Testis (tissue), 2 donors: ENCODE data around the gene SRP19.

Experiments
- POLR2A ChIP-seq: fragments of 450-650 bp; IDR thresholded peaks from one replicate; pipeline ENCODE4 v1.6.1; 2017; ENCODE audit warnings: antibody characterized with exemption, mild to moderate bottlenecking, moderate library complexity
- TF ChIP-seq, protein P1 (sequence below), 3 experiments: fragments of 450-650 bp in 2 of 3; fragments of 200-600 bp in 1 of 3; sonication (generic) in 1 of 3; IDR thresholded peaks; one replicate each; pipeline ENCODE4 v1.5.1; 2016 to 2019; ENCODE audit warnings: antibody characterized with exemption in 3 of 3, mild to moderate bottlenecking in 2 of 3, moderate library complexity in 1 of 3

DNA sequence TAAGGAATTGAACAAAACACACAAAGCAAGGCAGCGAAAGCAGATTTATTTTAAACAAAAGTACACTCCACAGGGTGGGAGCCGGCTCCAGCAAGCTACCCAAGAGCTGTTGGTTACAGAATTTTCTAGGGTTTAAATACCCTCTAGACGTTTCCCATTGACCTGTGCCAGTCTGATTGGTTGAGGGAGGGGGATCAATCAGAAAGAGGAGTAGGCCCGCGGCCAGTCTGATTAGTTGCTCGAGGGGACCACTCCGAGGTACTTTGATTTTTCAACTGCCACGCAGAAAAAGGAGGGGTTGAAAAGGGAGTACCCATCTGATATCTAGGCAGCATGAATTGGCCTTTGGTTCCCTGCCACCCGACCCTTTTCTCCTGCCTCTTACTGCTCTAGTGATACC lies 998 bp downstream of the SRP19 start:
- TF ChIP-seq, protein P1, sequence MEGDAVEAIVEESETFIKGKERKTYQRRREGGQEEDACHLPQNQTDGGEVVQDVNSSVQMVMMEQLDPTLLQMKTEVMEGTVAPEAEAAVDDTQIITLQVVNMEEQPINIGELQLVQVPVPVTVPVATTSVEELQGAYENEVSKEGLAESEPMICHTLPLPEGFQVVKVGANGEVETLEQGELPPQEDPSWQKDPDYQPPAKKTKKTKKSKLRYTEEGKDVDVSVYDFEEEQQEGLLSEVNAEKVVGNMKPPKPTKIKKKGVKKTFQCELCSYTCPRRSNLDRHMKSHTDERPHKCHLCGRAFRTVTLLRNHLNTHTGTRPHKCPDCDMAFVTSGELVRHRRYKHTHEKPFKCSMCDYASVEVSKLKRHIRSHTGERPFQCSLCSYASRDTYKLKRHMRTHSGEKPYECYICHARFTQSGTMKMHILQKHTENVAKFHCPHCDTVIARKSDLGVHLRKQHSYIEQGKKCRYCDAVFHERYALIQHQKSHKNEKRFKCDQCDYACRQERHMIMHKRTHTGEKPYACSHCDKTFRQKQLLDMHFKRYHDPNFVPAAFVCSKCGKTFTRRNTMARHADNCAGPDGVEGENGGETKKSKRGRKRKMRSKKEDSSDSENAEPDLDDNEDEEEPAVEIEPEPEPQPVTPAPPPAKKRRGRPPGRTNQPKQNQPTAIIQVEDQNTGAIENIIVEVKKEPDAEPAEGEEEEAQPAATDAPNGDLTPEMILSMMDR (IDR thresholded peaks at IDR 0.05) = no peak
- TF ChIP-seq POLR2A = no peak
